ENCODE results near the gene ARHGEF6.

GRCh38 chrX:136689436-136689835 is 91.3 kb downstream of the ARHGEF6 start:
- TF ChIP-seq POLR2A (IDR thresholded peaks at IDR 0.05) (no peak), CTCF (IDR thresholded peaks at IDR 0.05) (no peak)

Measured in right lobe of liver (tissue), 4 donors.